HG03280 (cell line): ENCODE measurements around the gene FARP1.

Experiments used
- ATAC-seq: cut with Tn5 transposase; IDR thresholded peaks from one replicate; pipeline ENCODE4 v1.9.1; 2021; ENCODE audit warnings: mild to moderate bottlenecking, moderate library complexity; ENCODE audit not compliant: unreplicated experiment

Gene FARP1

GRCh38 chr13:98450026-98450425 is 307.1 kb downstream of the FARP1 start:
- no peak for ATAC-seq

- no peak for ATAC-seq
Observed at GRCh38 chr13:98450539-98451111, 307.7 kb downstream of the FARP1 start.

GRCh38 chr13:98451676-98452470 is 309.0 kb downstream of the FARP1 start:
- ATAC-seq: no peak

- no peak for ATAC-seq
Observed at GRCh38 chr13:98452851-98453843, 310.3 kb downstream of the FARP1 start.

GRCh38 chr13:98454389-98454881 is 311.5 kb downstream of the FARP1 start:
- ATAC-seq: no peak

GRCh38 chr13:98456413-98456845 is 313.5 kb downstream of the FARP1 start:
- ATAC-seq: no peak

- ATAC-seq: no peak
Observed at GRCh38 chr13:98457053-98457452, 314.2 kb downstream of the FARP1 start.

- no peak for ATAC-seq
Observed at GRCh38 chr13:98458431-98458830, 315.5 kb downstream of the FARP1 start.

GRCh38 chr13:98459171-98459681 is 316.3 kb downstream of the FARP1 start:
- no peak for ATAC-seq

- ATAC-seq: no peak
Observed at GRCh38 chr13:98459721-98460370, 317.0 kb downstream of the FARP1 start.

- no peak for ATAC-seq
Observed at GRCh38 chr13:98460516-98460915, 317.6 kb downstream of the FARP1 start.

- ATAC-seq: no peak
Observed at GRCh38 chr13:98461486-98462240, 318.8 kb downstream of the FARP1 start.

- ATAC-seq: no peak
Observed at GRCh38 chr13:98462241-98462882, 319.5 kb downstream of the FARP1 start.

GRCh38 chr13:98462946-98463345 is 320.1 kb downstream of the FARP1 start:
- ATAC-seq: no peak

- ATAC-seq: no peak
Observed at GRCh38 chr13:98466634-98467236, 323.8 kb downstream of the FARP1 start.

GRCh38 chr13:98467263-98467985 is 324.5 kb downstream of the FARP1 start:
- no peak for ATAC-seq

GRCh38 chr13:98468361-98468760 is 325.5 kb downstream of the FARP1 start:
- ATAC-seq: no peak

GRCh38 chr13:98468929-98469328 is 326.0 kb downstream of the FARP1 start:
- no peak for ATAC-seq
